ENCODE data around the gene ZNF670. TPM values are rescaled to one million over a fixed set of nuclear protein-coding genes. Genes with fewer than 3 reads are reported as not detected.
A peak's percentile ranks its signal among the peaks of the same experiment; 100 is the strongest.

The ZNF670 gene
- polyA plus RNA-seq, 1 of the 3 experiments (the other 2 are of a cell fraction) = 0.84 TPM

- Histone ChIP-seq H3K27me3 (ENCODE audit: insufficient read depth) (no peaks in the 10 kb centered on the region), H3F3A (replicated peaks; ENCODE audit: insufficient read depth) (no peaks in the 10 kb centered on the region), H3K4me1 (ENCODE audit: control insufficient read depth in 1 of 2, insufficient read depth in 2 of 2, low read depth in 1 of 2, low read length in 1 of 2) (peaks cover 0 to 6% of the 10 kb centered on the region in 2 experiments; a peak in 1 of 4 replicates), H3K9ac (no peak overlapping the region), H3K27ac (ENCODE audit: low read depth in 2 of 2, low read length in 1 of 2) (no peak overlapping the region), H3K9me2 (no peaks in the 10 kb centered on the region), H3K36me3 (replicated peaks in 1 of 2; ENCODE audit: control insufficient read depth in 1 of 2, insufficient read depth in 2 of 2, low read length in 1 of 2) (no peaks in the 10 kb centered on the region), H2AFZ (ENCODE audit: low read depth) (no peak overlapping the region), H3K4me2 (no peak overlapping the region), H3K4me3 (ENCODE audit: low read depth in 2 of 2, low read length in 1 of 2) (no peak overlapping the region), H3K9me3 (no peaks in the 10 kb centered on the region), H3K79me2 (ENCODE audit: insufficient read depth) (no peaks in the 10 kb centered on the region), H4K20me1 (ENCODE audit: insufficient read depth) (no peaks in the 10 kb centered on the region)
- ChIA-PET POLR2A (no interaction called here), CTCF (interaction anchor here (1.0 to 1.1 kb wide), 2 partner anchors 27 to 213 kb away, joined by 3 read pairs; no protein-coding TSS in a partner anchor)
- TF ChIP-seq GABPA (IDR thresholded peaks at IDR 0.05; ENCODE audit: low read depth) (no peak), USF2 (IDR thresholded peaks at IDR 0.05; ENCODE audit: borderline replicate concordance, low read depth, low read length) (no peak)
- 75% methylated on average over 13 of the region's 22 CpGs for WGBS (ENCODE audit: low lambda C conversion rate)
- no peak for DNase-seq
These were observed 41.2 kb upstream of the ZNF670 start for GRCh38 chr1:247119600-247120407.

- no peaks in the 10 kb centered on the region for H3K36me3 ChIP-seq (replicated peaks in 1 of 2; ENCODE audit: control insufficient read depth in 1 of 2, insufficient read depth in 2 of 2, low read length in 1 of 2)
- no peaks in the 10 kb centered on the region for H3K9me3 ChIP-seq
- H3K27me3 ChIP-seq (ENCODE audit: insufficient read depth) = no peaks in the 10 kb centered on the region
- H3K4me3 ChIP-seq (ENCODE audit: low read depth in 2 of 2, low read length in 1 of 2) = no peak overlapping the region
- H3K4me1 ChIP-seq (ENCODE audit: control insufficient read depth in 1 of 2, insufficient read depth in 2 of 2, low read depth in 1 of 2, low read length in 1 of 2) = peaks cover 0 to 6% of the 10 kb centered on the region in 2 experiments; a peak in 1 of 4 replicates
- CTCF ChIA-PET = interaction anchor here (1.0 to 1.1 kb wide), 2 partner anchors 27 to 212 kb away, joined by 3 read pairs; no protein-coding TSS in a partner anchor
- no peaks in the 10 kb centered on the region for H3K9me2 ChIP-seq
- no CpG with 5 or more reads among the region's 11 CpGs for WGBS (ENCODE audit: low lambda C conversion rate)
- H3K79me2 ChIP-seq (ENCODE audit: insufficient read depth) = no peaks in the 10 kb centered on the region
- no peak overlapping the region for H2AFZ ChIP-seq (ENCODE audit: low read depth)
- peak; percentile 72 for DNase-seq
- H4K20me1 ChIP-seq (ENCODE audit: insufficient read depth) = no peaks in the 10 kb centered on the region
- no peak overlapping the region for H3K9ac ChIP-seq
- no peak overlapping the region for H3K27ac ChIP-seq (ENCODE audit: low read depth in 2 of 2, low read length in 1 of 2)
- POLR2A ChIA-PET = no interaction called here
- TF ChIP-seq CTCF (IDR thresholded peaks at IDR 0.05) (peak; percentile 35), SMC3 (IDR thresholded peaks at IDR 0.05; ENCODE audit: low read depth, low read length) (peak; percentile 11; the same call in 1 of the 2 replicates), GABPA (IDR thresholded peaks at IDR 0.05; ENCODE audit: low read depth) (no peak), GATA2 (CRISPR knock-in tag; IDR thresholded peaks at IDR 0.05) (no peak), RAD21 (IDR thresholded peaks at IDR 0.05; ENCODE audit: low read length) (peak; percentile 17; the same call in 1 of the 2 replicates)
- no peaks in the 10 kb centered on the region for H3F3A ChIP-seq (replicated peaks; ENCODE audit: insufficient read depth)
- H3K4me2 ChIP-seq = no peak overlapping the region
These were observed 40.4 kb upstream of the ZNF670 start for GRCh38 chr1:247118946-247119446.

Data from SK-N-SH (cell line).